22Rv1 (cell line): Measurements from ENCODE around the gene C6orf47.

Experiments
- H3K27ac ChIP-seq: fragments of 450-650 bp; 2 replicates; pipeline ENCODE4 v1.5.1; 2017
- ZFX ChIP-seq: fragments of 450-650 bp; IDR thresholded peaks from 2 replicates; pipeline ENCODE4 v1.6.1; 2017; ENCODE audit warnings: antibody characterized with exemption, borderline replicate concordance
- TF ChIP-seq, protein P1 (sequence below): fragments of 450-650 bp; IDR thresholded peaks from 2 replicates; pipeline ENCODE4 v1.5.1; 2017; ENCODE audit warnings: mild to moderate bottlenecking

C6orf47 gene

DNA sequence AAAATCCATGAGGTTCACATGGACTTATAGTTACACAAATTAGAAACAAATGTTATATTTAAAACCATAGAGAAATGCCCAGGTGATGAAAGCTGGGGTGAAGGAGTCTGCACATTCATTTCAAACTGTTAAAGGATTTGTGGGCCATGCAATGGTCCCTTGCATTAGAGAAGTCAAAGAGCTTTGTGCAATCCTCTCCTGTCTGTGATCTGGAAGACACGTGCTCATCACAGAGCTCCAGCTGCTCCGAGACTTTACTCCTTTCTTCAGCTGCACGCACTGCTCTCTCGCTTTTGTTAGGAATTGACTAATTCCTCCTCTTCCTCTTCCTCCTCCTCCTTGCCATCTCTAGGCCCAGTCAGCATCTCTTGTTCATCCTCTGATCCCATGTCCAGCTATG, 49.6 kb downstream of the C6orf47 start:
- TF ChIP-seq, protein P1, sequence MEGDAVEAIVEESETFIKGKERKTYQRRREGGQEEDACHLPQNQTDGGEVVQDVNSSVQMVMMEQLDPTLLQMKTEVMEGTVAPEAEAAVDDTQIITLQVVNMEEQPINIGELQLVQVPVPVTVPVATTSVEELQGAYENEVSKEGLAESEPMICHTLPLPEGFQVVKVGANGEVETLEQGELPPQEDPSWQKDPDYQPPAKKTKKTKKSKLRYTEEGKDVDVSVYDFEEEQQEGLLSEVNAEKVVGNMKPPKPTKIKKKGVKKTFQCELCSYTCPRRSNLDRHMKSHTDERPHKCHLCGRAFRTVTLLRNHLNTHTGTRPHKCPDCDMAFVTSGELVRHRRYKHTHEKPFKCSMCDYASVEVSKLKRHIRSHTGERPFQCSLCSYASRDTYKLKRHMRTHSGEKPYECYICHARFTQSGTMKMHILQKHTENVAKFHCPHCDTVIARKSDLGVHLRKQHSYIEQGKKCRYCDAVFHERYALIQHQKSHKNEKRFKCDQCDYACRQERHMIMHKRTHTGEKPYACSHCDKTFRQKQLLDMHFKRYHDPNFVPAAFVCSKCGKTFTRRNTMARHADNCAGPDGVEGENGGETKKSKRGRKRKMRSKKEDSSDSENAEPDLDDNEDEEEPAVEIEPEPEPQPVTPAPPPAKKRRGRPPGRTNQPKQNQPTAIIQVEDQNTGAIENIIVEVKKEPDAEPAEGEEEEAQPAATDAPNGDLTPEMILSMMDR: no peak
- TF ChIP-seq ZFX: no peak

DNA sequence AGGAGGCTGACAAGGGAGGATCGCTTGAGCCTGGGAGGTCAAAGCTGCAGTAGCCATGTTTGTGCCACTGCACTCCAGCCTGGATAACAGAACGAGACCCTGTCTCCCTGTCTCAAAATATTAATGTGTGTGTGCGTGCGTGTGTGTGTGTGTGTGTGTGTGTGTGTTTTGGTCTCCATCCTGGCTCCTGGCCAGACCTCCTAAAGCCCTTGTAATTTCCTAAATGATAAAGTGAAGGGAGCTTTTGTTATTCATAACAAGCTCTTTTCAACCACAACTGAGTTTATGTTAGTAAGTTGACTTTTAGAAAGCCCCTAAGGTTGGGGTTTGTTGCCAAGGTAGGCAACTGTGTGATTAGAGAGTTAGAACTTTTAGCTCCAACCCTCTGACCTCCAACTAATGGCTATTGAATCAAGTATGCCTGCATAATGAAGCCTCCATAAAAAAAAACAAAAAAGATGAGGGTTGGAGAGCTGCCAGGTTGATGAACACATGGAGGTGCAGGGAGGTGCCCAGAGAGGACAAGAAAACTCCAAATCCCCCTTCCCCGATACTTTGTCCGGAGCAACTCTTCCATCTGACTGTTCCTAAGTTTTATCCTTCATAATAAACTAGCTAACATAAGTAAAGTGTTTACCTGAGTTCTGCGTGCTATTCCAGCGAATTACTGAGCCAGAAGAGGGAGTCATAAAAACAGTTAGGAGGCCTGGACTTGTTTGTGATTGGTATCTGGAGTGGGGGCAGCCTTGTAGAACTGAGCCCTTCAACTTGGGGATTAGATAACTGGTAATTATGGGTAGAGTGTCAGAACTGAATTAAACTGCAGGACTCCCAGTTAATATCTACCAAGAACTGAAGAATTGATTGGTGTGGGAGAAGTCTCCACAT, 50.8 kb downstream of the C6orf47 start:
- no peak overlapping the region for H3K27ac ChIP-seq
- TF ChIP-seq, protein P1: no peak
- no peak for TF ChIP-seq ZFX

More for the DNA sequence above, 49.6 kb downstream of the C6orf47 start:
- no peak overlapping the region for H3K27ac ChIP-seq
